Progenitor cell of endocrine pancreas (in vitro differentiated cells): ENCODE measurements around the gene IFI27L1. TPM values are rescaled to one million over a fixed set of nuclear protein-coding genes. Genes with fewer than 3 reads are reported as not detected.

Experiments
- DNase-seq: peaks from one replicate; pipeline ENCODE4 v3.0.0; 2021; ENCODE audit warnings: low spot score; ENCODE audit not compliant: unreplicated experiment
- H3K27ac Mint-ChIP-seq: 2 replicates; pipeline ENCODE4 v1.8.0; 2021; ENCODE audit warnings: mild to moderate bottlenecking, moderate library complexity, mixed read lengths
- H3K27me3 Mint-ChIP-seq: 2 replicates; pipeline ENCODE4 v1.8.0; 2021; ENCODE audit warnings: mixed read lengths
- H3K36me3 Mint-ChIP-seq: 2 replicates; pipeline ENCODE4 v1.8.0; 2022; ENCODE audit warnings: mixed read lengths; ENCODE audit not compliant: insufficient read depth
- H3K4me1 Mint-ChIP-seq: 2 replicates; pipeline ENCODE4 v1.8.0; 2021; ENCODE audit warnings: low read depth, mixed read lengths
- H3K4me3 Mint-ChIP-seq: 2 replicates; pipeline ENCODE4 v1.8.0; 2021; ENCODE audit warnings: low read depth, mild to moderate bottlenecking, moderate library complexity, mixed read lengths
- H3K9me3 Mint-ChIP-seq: 2 replicates; pipeline ENCODE4 v1.8.0; 2021; ENCODE audit warnings: low read depth, mixed read lengths
- total RNA-seq: library from RNA; stranded (reverse); gene quantifications from 2 replicates; pipeline ENCODE4 v1.2.1, GENCODE V29; 2021
- TF ChIP-seq, protein P1 (sequence below): fragments of 200-600 bp; sonication (generic); IDR thresholded peaks from one replicate; pipeline ENCODE4 v1.5.0; 2021; ENCODE audit warnings: antibody characterized with exemption, mild to moderate bottlenecking; ENCODE audit not compliant: unreplicated experiment

IFI27L1 gene
- total RNA-seq, 1 donor from 2014 or later: 28.9 TPM

DNA sequence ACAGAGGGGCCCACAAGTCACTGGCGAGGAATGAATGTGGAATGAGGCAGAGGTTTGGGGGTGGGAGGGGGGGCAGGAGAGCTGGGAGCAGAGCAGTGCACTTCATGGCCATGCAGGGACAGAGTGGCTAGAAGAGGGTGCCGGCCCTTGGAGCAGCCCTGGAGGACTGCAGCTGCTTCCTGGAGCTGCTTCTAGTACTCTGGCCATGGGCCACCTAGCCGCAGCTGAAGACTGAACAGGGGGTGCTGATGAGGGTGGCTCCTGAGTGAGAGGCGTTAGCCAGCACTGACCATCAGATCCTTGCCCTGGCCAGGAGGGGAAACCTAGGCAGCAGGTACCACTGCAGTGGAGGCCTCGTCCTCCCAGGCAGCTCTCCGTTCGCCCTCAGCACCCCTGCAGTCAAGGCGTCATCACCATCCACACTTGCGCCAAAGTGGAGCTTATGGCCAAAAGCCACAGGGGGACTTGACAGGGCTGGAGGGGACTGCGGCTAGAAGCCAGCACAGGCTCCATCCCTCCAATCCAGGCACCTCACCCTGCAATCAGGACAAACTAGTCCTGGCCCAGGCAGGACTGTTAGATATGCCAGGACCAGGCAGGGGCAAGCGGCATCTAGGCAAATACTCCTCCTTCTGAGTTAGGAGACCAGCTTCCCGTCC lies 38.5 kb upstream of the IFI27L1 start:
- no peaks in the 10 kb centered on the region for H3K27me3 Mint-ChIP-seq
- H3K36me3 Mint-ChIP-seq: peaks cover 9% of the 10 kb centered on the region
- H3K4me3 Mint-ChIP-seq: no peak overlapping the region
- no peaks in the 10 kb centered on the region for H3K9me3 Mint-ChIP-seq
- no peak for DNase-seq
- H3K4me1 Mint-ChIP-seq: no peaks in the 10 kb centered on the region
- TF ChIP-seq, protein P1, sequence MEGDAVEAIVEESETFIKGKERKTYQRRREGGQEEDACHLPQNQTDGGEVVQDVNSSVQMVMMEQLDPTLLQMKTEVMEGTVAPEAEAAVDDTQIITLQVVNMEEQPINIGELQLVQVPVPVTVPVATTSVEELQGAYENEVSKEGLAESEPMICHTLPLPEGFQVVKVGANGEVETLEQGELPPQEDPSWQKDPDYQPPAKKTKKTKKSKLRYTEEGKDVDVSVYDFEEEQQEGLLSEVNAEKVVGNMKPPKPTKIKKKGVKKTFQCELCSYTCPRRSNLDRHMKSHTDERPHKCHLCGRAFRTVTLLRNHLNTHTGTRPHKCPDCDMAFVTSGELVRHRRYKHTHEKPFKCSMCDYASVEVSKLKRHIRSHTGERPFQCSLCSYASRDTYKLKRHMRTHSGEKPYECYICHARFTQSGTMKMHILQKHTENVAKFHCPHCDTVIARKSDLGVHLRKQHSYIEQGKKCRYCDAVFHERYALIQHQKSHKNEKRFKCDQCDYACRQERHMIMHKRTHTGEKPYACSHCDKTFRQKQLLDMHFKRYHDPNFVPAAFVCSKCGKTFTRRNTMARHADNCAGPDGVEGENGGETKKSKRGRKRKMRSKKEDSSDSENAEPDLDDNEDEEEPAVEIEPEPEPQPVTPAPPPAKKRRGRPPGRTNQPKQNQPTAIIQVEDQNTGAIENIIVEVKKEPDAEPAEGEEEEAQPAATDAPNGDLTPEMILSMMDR: no peak
- H3K27ac Mint-ChIP-seq: no peak overlapping the region

DNA sequence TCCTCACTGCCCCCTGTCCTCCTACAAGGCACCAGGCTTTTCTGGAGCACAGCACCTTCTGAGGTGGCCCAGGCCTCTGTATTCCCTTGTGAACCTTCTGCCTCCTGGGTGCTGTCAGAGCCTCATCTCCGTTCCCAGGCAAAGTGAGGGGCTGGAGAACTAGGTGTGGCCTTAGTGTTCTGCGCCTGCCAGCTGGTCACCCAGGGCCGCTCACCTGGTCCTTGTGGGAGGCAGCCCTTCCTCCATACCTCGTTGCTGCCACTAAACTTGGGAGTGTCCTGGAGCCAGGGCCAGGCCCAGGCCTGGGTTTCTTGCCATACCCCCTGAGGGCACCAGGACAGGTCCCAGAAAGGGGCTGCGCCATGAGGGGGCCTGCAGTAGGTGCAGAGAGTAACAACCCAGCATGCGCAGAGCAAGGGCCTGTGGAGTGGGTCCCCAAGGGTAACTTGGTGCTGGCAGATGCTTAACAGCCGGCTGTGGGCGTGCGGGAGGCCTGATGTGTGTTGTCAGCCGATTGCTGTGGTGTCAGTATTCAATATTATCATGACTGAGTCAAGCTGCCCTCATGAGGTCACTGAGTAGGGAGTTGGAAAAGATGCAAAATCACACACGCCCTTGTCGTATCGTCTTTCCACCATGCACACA lies 37.9 kb upstream of the IFI27L1 start:
- no peaks in the 10 kb centered on the region for H3K9me3 Mint-ChIP-seq
- DNase-seq: no peak
- H3K27me3 Mint-ChIP-seq: no peaks in the 10 kb centered on the region
- TF ChIP-seq, protein P1: no peak
- H3K4me3 Mint-ChIP-seq: no peak overlapping the region
- peaks cover 9% of the 10 kb centered on the region for H3K36me3 Mint-ChIP-seq
- H3K27ac Mint-ChIP-seq: no peak overlapping the region
- no peaks in the 10 kb centered on the region for H3K4me1 Mint-ChIP-seq

DNA sequence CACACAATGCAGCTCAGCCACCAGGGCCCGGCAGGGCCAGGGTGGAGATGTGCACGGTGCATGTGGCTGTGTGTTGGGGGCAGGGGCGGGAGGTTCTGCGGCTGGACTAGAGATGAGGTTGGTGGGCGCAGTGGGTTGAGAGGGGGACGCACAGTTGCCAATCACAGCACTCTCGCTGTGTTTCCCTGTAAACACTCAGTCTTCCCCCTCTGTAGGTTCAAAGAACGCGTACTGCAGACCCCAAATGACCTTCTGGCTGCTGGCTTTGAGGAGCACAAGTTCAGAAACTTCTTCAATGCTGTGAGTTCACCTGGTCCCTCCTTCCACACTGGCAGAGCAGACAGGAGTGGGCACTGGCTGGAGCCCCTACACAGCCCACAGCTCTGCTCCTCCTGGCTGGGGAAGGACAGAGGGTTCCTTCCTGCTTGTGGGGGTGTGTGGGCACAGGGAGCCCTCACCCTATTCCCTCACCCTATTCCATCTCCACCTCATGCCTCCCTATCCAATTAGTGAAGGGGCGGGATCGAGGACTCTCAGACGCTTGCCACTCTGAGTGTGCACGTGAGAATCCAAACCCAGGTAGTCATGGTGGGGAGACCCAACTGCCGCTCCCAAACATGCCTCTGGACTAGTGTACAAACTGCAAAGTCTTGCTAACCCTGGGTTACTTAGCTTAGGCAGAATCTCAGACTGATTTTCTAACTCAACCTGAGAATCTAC lies 37.2 kb upstream of the IFI27L1 start:
- no peak overlapping the region for H3K4me3 Mint-ChIP-seq
- peak overlapping the region; percentile 79 for H3K27ac Mint-ChIP-seq
- TF ChIP-seq, protein P1: no peak
- peaks cover 9% of the 10 kb centered on the region for H3K36me3 Mint-ChIP-seq
- H3K4me1 Mint-ChIP-seq: no peaks in the 10 kb centered on the region
- DNase-seq: no peak
- no peaks in the 10 kb centered on the region for H3K27me3 Mint-ChIP-seq
- H3K9me3 Mint-ChIP-seq: no peaks in the 10 kb centered on the region

DNA sequence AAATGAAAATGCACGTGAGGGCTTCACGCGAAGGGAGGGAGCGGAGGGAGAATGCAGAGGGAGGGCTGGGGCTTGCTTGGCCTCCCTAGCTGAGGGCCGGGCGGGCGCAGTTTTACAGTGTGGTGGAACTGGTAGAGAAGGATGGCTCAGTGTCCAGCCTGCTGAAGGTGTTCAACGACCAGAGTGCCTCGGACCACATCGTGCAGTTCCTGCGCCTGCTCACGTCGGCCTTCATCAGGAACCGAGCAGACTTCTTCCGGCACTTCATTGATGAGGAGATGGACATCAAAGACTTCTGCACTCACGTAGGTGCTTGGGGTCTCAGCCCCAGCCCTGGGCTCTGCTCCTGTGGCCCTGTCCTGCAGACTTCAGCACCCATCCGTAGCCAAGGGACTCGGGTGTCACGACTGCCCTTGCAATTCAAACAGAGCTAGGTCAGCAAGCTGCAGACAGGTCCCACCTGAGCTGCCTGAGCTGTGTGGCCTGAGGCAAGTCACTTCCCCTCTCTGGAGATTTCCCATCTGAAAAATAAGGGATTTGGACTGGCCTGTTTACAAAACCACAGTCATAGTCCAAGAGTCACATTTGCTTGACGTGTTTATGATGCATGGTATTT lies 36.5 kb upstream of the IFI27L1 start:
- Mint-ChIP-seq H3K4me3 (no peak overlapping the region), H3K9me3 (no peaks in the 10 kb centered on the region), H3K27me3 (no peaks in the 10 kb centered on the region), H3K4me1 (no peaks in the 10 kb centered on the region), H3K36me3 (peaks cover 9% of the 10 kb centered on the region), H3K27ac (no peak overlapping the region)
- DNase-seq: no peak
- TF ChIP-seq, protein P1: no peak

DNA sequence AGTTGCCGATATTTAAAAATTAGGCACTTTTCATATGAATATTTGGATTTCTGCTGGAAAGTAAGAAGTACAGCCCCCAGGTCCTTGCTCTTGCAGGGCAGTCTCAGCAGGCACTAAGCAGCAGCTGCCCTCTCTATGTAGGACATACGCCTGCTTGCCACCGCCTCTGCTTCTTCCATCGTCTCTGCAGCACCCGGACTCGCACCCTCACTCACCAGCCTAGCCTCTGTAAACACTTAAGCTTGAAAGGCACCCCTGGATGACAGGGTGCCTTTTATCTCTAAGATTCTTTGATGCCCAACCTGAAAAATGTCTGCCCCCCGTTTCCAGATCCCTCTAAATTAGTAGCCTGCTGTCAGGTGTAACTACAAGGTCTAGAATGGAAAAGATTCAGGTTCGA lies 36.0 kb upstream of the IFI27L1 start:
- Mint-ChIP-seq H3K9me3 (no peaks in the 10 kb centered on the region), H3K27ac (no peak overlapping the region), H3K4me1 (no peaks in the 10 kb centered on the region), H3K27me3 (no peaks in the 10 kb centered on the region), H3K4me3 (no peak overlapping the region), H3K36me3 (peaks cover 11% of the 10 kb centered on the region)
- TF ChIP-seq, protein P1: no peak
- no peak for DNase-seq
